A549 treated with GW870086 at 1 μM for 4 hours (cell line): ENCODE measurements around the gene USP20. TPM values are rescaled to one million over a fixed set of nuclear protein-coding genes. Genes with fewer than 3 reads are reported as not detected.

Source experiments
- total RNA-seq: library from RNA; stranded (reverse); fragments of 200-300 nt; extraction: Qiagen RNA extraction; gene quantifications from 5 replicates; pipeline ENCODE4 v1.2.3, GENCODE V29; 2022; ENCODE audit warnings: low read depth

USP20 gene
- 3.5 to 6.0 TPM (median 4.8 TPM) in 5 replicates for total RNA-seq

DNA sequence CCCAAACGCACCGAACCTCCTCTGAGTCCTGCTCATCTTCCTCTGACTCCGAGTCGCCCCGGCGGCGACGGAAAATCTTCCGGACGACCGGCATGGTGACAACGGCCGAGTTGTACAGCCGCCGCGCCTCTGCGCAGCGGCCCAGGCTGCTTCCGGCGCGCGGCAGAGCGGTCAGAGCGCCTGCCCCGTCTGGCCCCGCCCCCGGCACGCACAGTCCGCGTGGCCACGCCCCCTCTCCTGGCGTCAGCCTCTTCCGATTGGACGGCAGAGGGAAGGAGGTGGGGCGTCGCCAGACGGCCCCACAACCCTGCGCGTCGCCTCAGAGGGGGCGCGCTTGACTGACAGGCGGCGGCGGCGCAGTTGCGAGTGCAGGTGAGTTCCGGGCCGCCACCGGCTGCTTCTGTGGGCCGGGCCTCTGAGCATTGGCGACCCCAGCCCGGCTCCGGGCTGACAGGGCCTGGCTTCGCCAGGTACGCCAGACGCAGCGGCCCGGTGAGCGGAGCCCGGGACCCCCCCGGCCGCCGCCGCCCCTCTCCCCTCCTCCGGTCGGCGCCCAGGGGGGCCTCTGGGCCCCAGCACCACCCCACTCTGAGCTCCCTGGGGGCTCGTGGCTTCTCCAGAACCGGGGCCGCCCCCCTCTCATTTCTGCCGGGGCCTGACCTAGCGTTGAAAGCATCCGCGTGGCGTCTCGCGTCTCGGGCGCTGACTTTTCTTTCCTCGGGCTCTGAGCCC lies at the start of gene USP20, which contains the start of gene C9orf78:
Gene USP20 (plus strand): TSS at position 331 of the 732 bp plus-strand sequence. CDS start 17,098 bp downstream, outside the sequence.
Gene C9orf78 (minus strand): TSS at position 148 of the 732 bp plus-strand sequence. CDS start 54 bp downstream, at position 94.

GRCh38 chr9:129802833-129803675 lies 32.2 kb upstream of the USP20 start, which contains the start of gene TOR1B:
Gene TOR1B, plus strand, starts transcription at chr9:129803184. Its CDS starts 29 bp downstream, at chr9:129803213.

DNA sequence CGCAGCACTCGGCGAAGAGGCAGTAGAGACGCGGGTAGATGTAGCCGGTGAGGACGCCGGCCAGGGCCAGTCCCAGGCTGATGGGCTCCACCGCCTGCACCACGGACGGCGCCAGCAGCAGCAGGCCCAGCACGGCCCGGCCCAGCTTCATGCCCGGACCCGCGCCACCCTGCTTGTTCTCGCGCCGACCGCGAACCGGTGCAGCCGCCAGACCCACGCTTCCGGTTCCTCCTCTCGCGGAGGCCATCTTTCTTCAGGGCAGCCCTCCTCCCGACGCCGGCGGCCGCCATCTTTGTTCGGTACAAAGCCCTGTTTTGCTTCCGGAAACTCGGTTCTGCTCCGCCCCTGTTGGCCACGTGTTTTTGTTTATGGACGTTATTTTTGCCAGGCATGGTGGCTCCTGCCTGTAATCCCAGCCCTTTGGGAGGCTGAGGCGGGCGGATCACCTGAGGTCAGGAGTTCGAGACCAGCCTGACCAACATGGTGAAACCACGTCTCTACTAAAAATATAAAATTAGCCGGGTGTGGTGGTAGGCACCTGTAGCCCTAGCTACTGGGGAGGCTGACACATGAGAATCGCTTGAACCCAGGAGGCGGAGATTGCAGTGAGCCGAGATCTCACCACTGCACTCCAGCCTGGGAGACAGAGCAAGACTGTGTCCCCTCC lies 11.2 kb upstream of the USP20 start, which contains the start of gene TOR1A:
Gene TOR1A (minus strand): TSS at position 202 of the 667 bp plus-strand sequence. CDS start 51 bp downstream, at position 151.

Other genes with a start within 250 kb of the USP20 start
- gene C9orf50, start 214.4 kb upstream of the USP20 start, total RNA-seq = not detected in 5 replicates
- gene NTMT1, start 209.3 kb upstream of the USP20 start, total RNA-seq = 86.8 to 107 TPM (median 95.0 TPM) in 5 replicates
- 21.3 to 27.6 TPM (median 25.8 TPM) in 5 replicates for gene ASB6, start 193.3 kb upstream of the USP20 start, total RNA-seq
- gene PRRX2, start 169.8 kb upstream of the USP20 start, total RNA-seq = 6.6 to 12.9 TPM (median 12.4 TPM) in 5 replicates
- 172 to 205 TPM (median 174 TPM) in 5 replicates for gene PTGES, start 82.4 kb upstream of the USP20 start, total RNA-seq
- 23.7 to 26.4 TPM (median 24.2 TPM) in 5 replicates for gene TOR1B, start 32.3 kb upstream of the USP20 start, total RNA-seq
- 58.3 to 64.4 TPM (median 63.3 TPM) in 5 replicates for gene TOR1A, start 11.3 kb upstream of the USP20 start, total RNA-seq
- 45.9 to 50.4 TPM (median 47.7 TPM) in 5 replicates for gene C9orf78, start 183 bp upstream of the USP20 start, total RNA-seq
- gene FNBP1, start 207.7 kb downstream of the USP20 start, total RNA-seq = 10.9 to 12.7 TPM (median 11.5 TPM) in 5 replicates
- gene GPR107, start 218.4 kb downstream of the USP20 start, total RNA-seq = 23.7 to 30.0 TPM (median 27.7 TPM) in 5 replicates